IMR-90 (cell line): ENCODE measurements around the gene PP2D1.

Source experiments
- CEBPB ChIP-seq: IDR thresholded peaks from 2 replicates; pipeline ENCODE4 v1.6.1; 2012; ENCODE audit warnings: low read depth, low read length, improper control_type of control experiment
- CHD1 ChIP-seq: IDR thresholded peaks from 2 replicates; pipeline ENCODE4 v1.6.1; 2012; ENCODE audit warnings: low read depth, low read length, improper control_type of control experiment
- CTCF ChIP-seq: conservative IDR thresholded peaks from 2 replicates; pipeline ENCODE4 v1.5.1; 2012; ENCODE audit warnings: mild to moderate bottlenecking, low read depth, low read length, improper control_type of control experiment
- ELK1 ChIP-seq: fragments of 150-350 bp; IDR thresholded peaks from 2 replicates; pipeline ENCODE4 v1.6.1; 2016; ENCODE audit warnings: low read depth, mild to moderate bottlenecking, low read length, moderate library complexity, borderline replicate concordance
- FOS ChIP-seq: fragments of 150-350 bp; IDR thresholded peaks from 2 replicates; pipeline ENCODE4 v1.6.1; 2016; ENCODE audit warnings: low read depth, low read length
- MAFK ChIP-seq: IDR thresholded peaks from 2 replicates; pipeline ENCODE4 v1.6.1; 2012; ENCODE audit warnings: low read depth, low read length, improper control_type of control experiment
- POLR2A ChIP-seq: IDR thresholded peaks from 2 replicates; pipeline ENCODE4 v1.6.1; 2012; ENCODE audit warnings: mild to moderate bottlenecking, low read depth, low read length
- RAD21 ChIP-seq: IDR thresholded peaks from 2 replicates; pipeline ENCODE4 v1.6.1; 2012; ENCODE audit warnings: low read length, improper control_type of control experiment
- RCOR1 ChIP-seq: IDR thresholded peaks from 2 replicates; pipeline ENCODE4 v1.6.1; 2012; ENCODE audit warnings: mild to moderate bottlenecking, low read length, improper control_type of control experiment; ENCODE audit not compliant: insufficient replicate concordance
- TF ChIP-seq, protein P1 (sequence below): fragments of 150-350 bp; IDR thresholded peaks from 2 replicates; pipeline ENCODE4 v1.6.1; 2017; ENCODE audit warnings: mild to moderate bottlenecking, antibody characterized with exemption, low read length, low read depth

DNA sequence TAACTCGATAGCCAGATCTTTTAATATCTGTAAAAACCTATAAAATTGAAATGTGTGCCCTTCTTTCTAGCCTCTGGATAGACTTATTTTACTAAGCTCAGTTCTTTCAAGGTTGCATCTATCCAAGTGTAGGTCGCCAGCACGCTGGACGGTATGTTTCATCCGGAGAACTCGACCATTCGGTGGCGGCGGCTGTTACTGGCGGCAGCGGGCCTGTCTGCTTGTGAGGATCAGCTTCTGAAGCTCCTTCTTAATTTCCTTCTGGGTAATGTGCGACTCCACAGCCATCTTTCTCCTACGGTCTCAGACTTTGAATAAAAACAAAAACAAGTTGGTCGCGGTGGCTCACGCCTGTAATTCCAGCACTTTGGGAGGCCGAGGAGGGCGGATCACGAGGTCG lies 4.1 kb downstream of the PP2D1 start:
- no peak for TF ChIP-seq POLR2A
- TF ChIP-seq CTCF = no peak
- no peak for TF ChIP-seq ELK1
- TF ChIP-seq, protein P1, sequence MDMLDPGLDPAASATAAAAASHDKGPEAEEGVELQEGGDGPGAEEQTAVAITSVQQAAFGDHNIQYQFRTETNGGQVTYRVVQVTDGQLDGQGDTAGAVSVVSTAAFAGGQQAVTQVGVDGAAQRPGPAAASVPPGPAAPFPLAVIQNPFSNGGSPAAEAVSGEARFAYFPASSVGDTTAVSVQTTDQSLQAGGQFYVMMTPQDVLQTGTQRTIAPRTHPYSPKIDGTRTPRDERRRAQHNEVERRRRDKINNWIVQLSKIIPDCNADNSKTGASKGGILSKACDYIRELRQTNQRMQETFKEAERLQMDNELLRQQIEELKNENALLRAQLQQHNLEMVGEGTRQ = no peak
- TF ChIP-seq RAD21 = no peak
- TF ChIP-seq CEBPB = no peak
- TF ChIP-seq RCOR1 = no peak
- no peak for TF ChIP-seq CHD1
- no peak for TF ChIP-seq MAFK
- TF ChIP-seq FOS = no peak
